NCI-H748 treated with DMSO at 0.1 percent for 48 hours (cell line): ENCODE results near the gene NRG3.

Experiments
- DNase-seq: peaks from one replicate; lab custom pipeline; 2025; lab: John Stamatoyannopoulos, UW

Gene NRG3

GRCh38 chr10:82680608-82681007 is 805.6 kb downstream of the NRG3 start:
- DNase-seq: no peak

GRCh38 chr10:82683945-82684344 is 809.0 kb downstream of the NRG3 start:
- no peak for DNase-seq

- no peak for DNase-seq
Measured at GRCh38 chr10:82685087-82685486, 810.1 kb downstream of the NRG3 start.

GRCh38 chr10:82691211-82691610 is 816.2 kb downstream of the NRG3 start:
- DNase-seq: no peak

- no peak for DNase-seq
Measured at GRCh38 chr10:82692458-82692857, 817.5 kb downstream of the NRG3 start.

- no peak for DNase-seq
Measured at GRCh38 chr10:82721831-82722230, 846.8 kb downstream of the NRG3 start.

GRCh38 chr10:82722273-82722672 is 847.3 kb downstream of the NRG3 start:
- no peak for DNase-seq

GRCh38 chr10:82736305-82736704 is 861.3 kb downstream of the NRG3 start:
- no peak for DNase-seq

- DNase-seq: no peak
Measured at GRCh38 chr10:82737549-82737948, 862.6 kb downstream of the NRG3 start.

GRCh38 chr10:82738592-82738991 is 863.6 kb downstream of the NRG3 start:
- DNase-seq: no peak

GRCh38 chr10:82742478-82742877 is 867.5 kb downstream of the NRG3 start:
- DNase-seq: no peak

- no peak for DNase-seq
Measured at GRCh38 chr10:82742898-82743297, 867.9 kb downstream of the NRG3 start.

GRCh38 chr10:82750538-82750937 is 875.5 kb downstream of the NRG3 start:
- DNase-seq: no peak

- DNase-seq: no peak
Measured at GRCh38 chr10:82757397-82757796, 882.4 kb downstream of the NRG3 start.

GRCh38 chr10:82757901-82758300 is 882.9 kb downstream of the NRG3 start:
- no peak for DNase-seq

GRCh38 chr10:82759050-82759449 is 884.1 kb downstream of the NRG3 start:
- no peak for DNase-seq

- DNase-seq: no peak
Measured at GRCh38 chr10:82762641-82763040, 887.6 kb downstream of the NRG3 start.

GRCh38 chr10:82768040-82768439 is 893.0 kb downstream of the NRG3 start:
- DNase-seq: no peak

GRCh38 chr10:82778908-82779307 is 903.9 kb downstream of the NRG3 start:
- DNase-seq: no peak

GRCh38 chr10:82796510-82796909 is 921.5 kb downstream of the NRG3 start:
- no peak for DNase-seq

- no peak for DNase-seq
Measured at GRCh38 chr10:82801289-82801688, 926.3 kb downstream of the NRG3 start.

GRCh38 chr10:82811621-82812020 is 936.6 kb downstream of the NRG3 start:
- no peak for DNase-seq

GRCh38 chr10:82813856-82814255 is 938.9 kb downstream of the NRG3 start:
- peak; percentile 68 for DNase-seq

GRCh38 chr10:82814635-82815034 is 939.6 kb downstream of the NRG3 start:
- DNase-seq: no peak

GRCh38 chr10:82815680-82816079 is 940.7 kb downstream of the NRG3 start:
- no peak for DNase-seq
